ENCODE data around the gene PLEKHA5. TPM values are rescaled to one million over a fixed set of nuclear protein-coding genes. Genes with fewer than 3 reads are reported as not detected.

PLEKHA5 gene
- total and polyA plus RNA-seq, 4 experiments from 2014 or later, result 0.43 to 15.9 (median 13.3) TPM

DNA sequence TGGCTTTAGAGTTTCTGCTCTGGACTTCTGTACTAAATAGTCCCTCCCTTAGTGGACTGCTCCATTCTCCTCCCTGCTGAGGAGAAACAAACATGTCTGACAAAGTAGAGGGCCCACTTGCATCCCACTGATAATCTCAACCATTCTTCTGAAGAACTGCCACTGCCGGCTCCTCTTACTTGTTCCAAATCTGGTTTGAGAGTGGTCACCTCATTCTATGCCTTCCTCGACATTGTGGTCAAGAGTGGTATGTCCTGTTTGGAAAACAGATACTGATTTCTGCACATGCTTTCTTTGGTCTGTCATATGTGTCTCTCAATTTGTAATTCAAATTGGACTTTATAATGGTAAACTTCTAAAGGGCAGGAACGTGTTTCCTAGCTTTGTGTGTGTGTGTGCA lies 36.3 kb upstream of the PLEKHA5 start:
- Mint-ChIP-seq H3K9me3 (peaks cover 0 to 3% (median 0%) of the 10 kb centered on the region in 8 donors), H3K27ac (no peak overlapping the region), H3K4me3 (no peak overlapping the region), H3K36me3 (no peaks in the 10 kb centered on the region), H3K4me1 (no peaks in the 10 kb centered on the region), H3K27me3 (peaks cover 3 to 4% of the 10 kb centered on the region in 2 donors)
- H3K27me3 ChIP-seq (ENCODE audit: insufficient read depth, low read length), result no peaks in the 10 kb centered on the region
- no peak overlapping the region for H3K4me3 ChIP-seq (ENCODE audit: low read length in 2 of 2)
- CTCF ChIA-PET (ENCODE audit: partially characterized antibody), result no interaction called here
- H3K36me3 ChIP-seq (ENCODE audit: insufficient read depth, low read length), result no peaks in the 10 kb centered on the region
- intact Hi-C loops (cut with micrococcal nuclease), result no loop called here
- no peak overlapping the region for H3K27ac ChIP-seq (ENCODE audit: low read depth, low read length)
- no peak for DNase-seq
- POLR2A ChIA-PET (ENCODE audit: partially characterized antibody), result no interaction called here
- no peaks in the 10 kb centered on the region for H3K4me1 ChIP-seq (ENCODE audit: insufficient read depth, low read length)
- H3K9me3 ChIP-seq (ENCODE audit: control insufficient read depth in 1 of 2, low read length in 2 of 2), result no peaks in the 10 kb centered on the region

DNA sequence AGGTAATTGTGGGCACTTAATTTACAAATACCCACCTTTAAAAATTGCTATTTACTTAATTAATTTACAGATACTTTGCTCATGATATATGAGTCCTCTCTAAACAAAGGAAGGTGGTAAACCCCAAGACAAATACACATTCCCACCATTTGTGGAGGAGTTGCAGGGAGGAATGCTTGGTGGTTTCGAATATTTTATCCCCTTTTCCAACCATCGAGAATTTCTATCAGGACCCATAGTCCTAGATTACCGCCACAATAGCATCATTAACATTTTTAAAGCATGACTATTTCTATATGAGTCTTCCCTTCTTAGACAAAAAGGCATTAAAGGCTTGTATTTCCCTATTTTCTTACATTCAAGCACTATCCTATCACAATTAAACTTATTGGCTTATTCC lies 34.2 kb upstream of the PLEKHA5 start:
- DNase-seq, result no peak
- Mint-ChIP-seq H3K4me3 (no peak overlapping the region), H3K36me3 (no peaks in the 10 kb centered on the region), H3K27me3 (peaks cover 3 to 5% of the 10 kb centered on the region in 2 donors), H3K9me3 (peaks cover 0 to 3% (median 0%) of the 10 kb centered on the region in 8 donors), H3K4me1 (no peaks in the 10 kb centered on the region), H3K27ac (no peak overlapping the region)
- Histone ChIP-seq H3K4me3 (ENCODE audit: low read length in 2 of 2) (no peak overlapping the region), H3K9me3 (ENCODE audit: control insufficient read depth in 1 of 2, low read length in 2 of 2) (no peaks in the 10 kb centered on the region), H3K27ac (ENCODE audit: low read depth, low read length) (no peak overlapping the region), H3K36me3 (ENCODE audit: insufficient read depth, low read length) (no peaks in the 10 kb centered on the region), H3K4me1 (ENCODE audit: insufficient read depth, low read length) (no peaks in the 10 kb centered on the region), H3K27me3 (ENCODE audit: insufficient read depth, low read length) (no peaks in the 10 kb centered on the region)
- intact Hi-C loops (cut with micrococcal nuclease), result no loop called here
- POLR2A ChIA-PET (ENCODE audit: partially characterized antibody), result no interaction called here
- CTCF ChIA-PET (ENCODE audit: partially characterized antibody), result no interaction called here

DNA sequence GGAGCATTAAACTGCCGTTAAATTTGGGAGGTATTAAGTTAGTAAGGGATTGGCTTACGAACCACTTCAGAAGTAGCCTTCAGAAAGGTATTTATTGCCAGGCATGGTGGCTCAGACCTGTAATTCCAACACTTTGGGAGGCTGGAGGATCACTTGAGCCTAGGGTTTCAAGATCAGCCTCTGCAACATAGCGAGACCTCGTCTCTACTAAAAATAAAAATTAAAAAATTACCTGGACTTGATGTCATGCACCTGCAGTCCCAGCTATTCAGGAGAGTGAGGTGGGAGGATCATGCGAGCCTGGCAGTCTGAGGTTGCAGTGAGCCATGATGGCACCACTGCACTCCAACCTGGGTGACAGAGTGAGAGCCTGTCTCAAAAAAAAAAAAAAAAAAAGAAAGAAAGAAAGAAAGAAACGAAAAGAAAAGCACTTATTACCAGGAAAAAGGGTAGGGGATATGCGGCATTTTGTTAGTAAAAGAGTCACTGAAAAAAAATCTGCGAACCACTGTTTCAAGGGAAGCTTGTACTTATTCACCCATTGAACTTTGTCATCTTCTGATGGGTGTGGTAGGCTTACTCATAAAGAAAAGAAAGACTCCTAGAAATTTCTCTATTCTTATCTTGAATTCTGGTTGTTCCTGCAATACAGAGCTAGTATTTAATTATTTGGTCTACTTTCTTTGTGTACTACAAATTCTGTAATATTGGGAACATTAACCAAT lies 33.6 kb upstream of the PLEKHA5 start:
- Mint-ChIP-seq H3K27me3 (peaks cover 3 to 5% of the 10 kb centered on the region in 2 donors), H3K4me3 (no peak overlapping the region), H3K9me3 (peaks cover 0 to 3% (median 0%) of the 10 kb centered on the region in 8 donors), H3K36me3 (no peaks in the 10 kb centered on the region), H3K27ac (no peak overlapping the region), H3K4me1 (no peaks in the 10 kb centered on the region)
- DNase-seq, result no peak
- H3K4me1 ChIP-seq (ENCODE audit: insufficient read depth, low read length), result no peaks in the 10 kb centered on the region
- no peaks in the 10 kb centered on the region for H3K27me3 ChIP-seq (ENCODE audit: insufficient read depth, low read length)
- intact Hi-C loops (cut with micrococcal nuclease), result no loop called here
- H3K36me3 ChIP-seq (ENCODE audit: insufficient read depth, low read length), result no peaks in the 10 kb centered on the region
- H3K9me3 ChIP-seq (ENCODE audit: control insufficient read depth in 1 of 2, low read length in 2 of 2), result no peaks in the 10 kb centered on the region
- CTCF ChIA-PET (ENCODE audit: partially characterized antibody), result no interaction called here
- H3K4me3 ChIP-seq (ENCODE audit: low read length in 2 of 2), result no peak overlapping the region
- H3K27ac ChIP-seq (ENCODE audit: low read depth, low read length), result no peak overlapping the region
- POLR2A ChIA-PET (ENCODE audit: partially characterized antibody), result no interaction called here

DNA sequence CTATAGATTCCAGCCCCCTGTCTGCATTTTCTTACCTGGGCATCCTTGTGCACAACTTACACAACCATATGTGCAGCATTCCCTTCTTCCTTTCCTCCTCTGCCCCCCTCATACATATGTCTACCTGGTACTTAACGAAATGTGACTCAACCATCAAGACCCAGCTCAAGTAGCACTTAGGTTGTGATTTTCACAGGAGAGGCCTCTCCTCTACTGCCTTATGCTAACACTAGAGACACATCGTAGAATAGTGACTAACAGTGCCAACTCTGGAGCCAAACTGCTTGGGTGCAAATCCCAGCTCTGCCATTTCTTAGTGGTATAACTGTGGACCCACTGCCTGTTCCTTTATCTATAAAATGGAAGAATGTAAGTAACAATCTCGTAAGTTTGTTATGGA lies 24.1 kb upstream of the PLEKHA5 start:
- POLR2A ChIA-PET (ENCODE audit: partially characterized antibody), result no interaction called here
- no peaks in the 10 kb centered on the region for H3K9me3 Mint-ChIP-seq
- H3K27ac ChIP-seq (ENCODE audit: low read depth, low read length), result no peak overlapping the region

DNA sequence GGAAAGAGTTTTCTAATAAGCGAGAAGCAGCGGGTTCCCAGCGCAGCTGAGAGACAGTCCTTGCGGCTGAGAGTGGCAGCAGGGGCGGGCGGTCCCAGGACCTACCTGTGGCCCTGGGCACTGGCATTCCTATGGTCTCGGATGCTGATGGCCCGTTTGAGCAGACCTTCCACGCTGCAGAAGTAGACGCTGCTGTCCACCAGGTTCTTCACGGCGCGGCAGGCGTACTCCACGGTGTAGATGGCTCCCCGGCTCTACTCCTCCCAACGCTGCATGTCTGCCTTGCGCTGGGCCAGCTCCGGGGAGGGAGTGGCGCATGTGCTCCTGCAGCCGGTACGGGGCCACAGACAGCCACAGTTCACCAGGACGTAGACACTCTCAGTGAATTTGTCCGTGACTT lies 21.8 kb upstream of the PLEKHA5 start:
- ChIA-PET POLR2A (ENCODE audit: partially characterized antibody) (no interaction called here), CTCF (ENCODE audit: partially characterized antibody) (no interaction called here)
- Histone ChIP-seq H3K9me3 (ENCODE audit: control insufficient read depth in 1 of 2, low read length in 2 of 2) (no peaks in the 10 kb centered on the region), H3K27ac (ENCODE audit: low read depth, low read length) (no peak overlapping the region), H3K27me3 (ENCODE audit: insufficient read depth, low read length) (no peaks in the 10 kb centered on the region), H3K4me3 (ENCODE audit: low read length in 2 of 2) (no peak overlapping the region), H3K36me3 (ENCODE audit: insufficient read depth, low read length) (no peaks in the 10 kb centered on the region), H3K4me1 (ENCODE audit: insufficient read depth, low read length) (no peaks in the 10 kb centered on the region)
- H3K4me1 Mint-ChIP-seq, result no peaks in the 10 kb centered on the region
- intact Hi-C loops (cut with micrococcal nuclease), result no loop called here
- no peaks in the 10 kb centered on the region for H3K9me3 Mint-ChIP-seq
- no peak for DNase-seq
- no peak overlapping the region for H3K27ac Mint-ChIP-seq
- H3K36me3 Mint-ChIP-seq, result no peaks in the 10 kb centered on the region
- H3K27me3 Mint-ChIP-seq, result peaks cover 2 to 11% of the 10 kb centered on the region in 2 donors
- H3K4me3 Mint-ChIP-seq, result no peak overlapping the region

More for the DNA sequence above, 24.1 kb upstream of the PLEKHA5 start:
- intact Hi-C loops (cut with micrococcal nuclease), result no loop called here
- H3K9me3 ChIP-seq (ENCODE audit: control insufficient read depth in 1 of 2, low read length in 2 of 2), result no peaks in the 10 kb centered on the region
- Mint-ChIP-seq H3K4me3 (no peak overlapping the region), H3K27me3 (peaks cover 6 to 11% of the 10 kb centered on the region in 2 donors), H3K4me1 (no peaks in the 10 kb centered on the region), H3K36me3 (no peaks in the 10 kb centered on the region), H3K27ac (no peak overlapping the region)
- no peaks in the 10 kb centered on the region for H3K4me1 ChIP-seq (ENCODE audit: insufficient read depth, low read length)
- CTCF ChIA-PET (ENCODE audit: partially characterized antibody), result no interaction called here
- H3K36me3 ChIP-seq (ENCODE audit: insufficient read depth, low read length), result no peaks in the 10 kb centered on the region
- no peak overlapping the region for H3K4me3 ChIP-seq (ENCODE audit: low read length in 2 of 2)
- no peak for DNase-seq
- H3K27me3 ChIP-seq (ENCODE audit: insufficient read depth, low read length), result no peaks in the 10 kb centered on the region

DNA sequence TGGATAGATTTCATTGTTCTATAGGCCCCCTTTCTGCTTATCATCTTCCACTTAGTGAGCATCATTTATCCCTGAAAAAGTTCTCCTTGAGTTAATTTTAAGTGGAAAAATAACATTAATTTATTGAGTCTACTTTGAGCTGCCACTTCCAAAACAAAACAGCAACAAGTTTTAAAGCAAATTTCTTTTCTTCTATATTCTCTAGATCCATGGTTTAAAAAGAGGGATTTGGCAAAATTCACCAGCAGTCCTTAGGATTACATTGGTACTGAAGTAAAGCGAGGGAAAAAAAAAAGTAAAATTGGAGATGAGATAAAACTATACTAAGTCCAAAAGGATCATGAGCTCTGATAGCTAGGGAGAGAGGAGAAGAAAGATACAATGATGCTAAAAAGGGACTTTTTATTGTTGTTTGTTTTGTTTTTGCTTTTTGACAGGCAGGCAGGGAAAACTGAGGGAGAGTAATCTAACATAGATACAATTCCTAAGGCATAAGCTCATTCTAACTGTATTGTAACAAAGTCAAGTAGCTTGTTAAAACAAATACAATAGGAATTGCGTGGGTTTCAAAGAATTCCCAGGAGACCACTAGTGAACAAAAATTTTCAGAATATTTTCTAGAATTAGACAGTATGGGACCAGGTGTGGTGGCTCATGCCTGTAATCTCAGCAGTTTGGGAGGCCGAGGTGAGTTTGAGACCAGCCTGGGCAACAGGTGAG lies 19.2 kb upstream of the PLEKHA5 start:
- Histone ChIP-seq H3K4me1 (ENCODE audit: insufficient read depth, low read length) (no peaks in the 10 kb centered on the region), H3K27ac (ENCODE audit: low read depth, low read length) (no peak overlapping the region), H3K9me3 (ENCODE audit: control insufficient read depth in 1 of 2, low read length in 2 of 2) (no peaks in the 10 kb centered on the region), H3K36me3 (ENCODE audit: insufficient read depth, low read length) (no peaks in the 10 kb centered on the region), H3K4me3 (ENCODE audit: low read length in 2 of 2) (no peak overlapping the region), H3K27me3 (ENCODE audit: insufficient read depth, low read length) (no peaks in the 10 kb centered on the region)
- Mint-ChIP-seq H3K36me3 (no peaks in the 10 kb centered on the region), H3K4me1 (no peaks in the 10 kb centered on the region), H3K4me3 (no peak overlapping the region), H3K27me3 (peaks cover 2 to 5% of the 10 kb centered on the region in 2 donors), H3K27ac (no peak overlapping the region), H3K9me3 (no peaks in the 10 kb centered on the region)
- ChIA-PET POLR2A (ENCODE audit: partially characterized antibody) (no interaction called here), CTCF (ENCODE audit: partially characterized antibody) (no interaction called here)
- intact Hi-C loops (cut with micrococcal nuclease), result no loop called here
- DNase-seq, result no peak

DNA sequence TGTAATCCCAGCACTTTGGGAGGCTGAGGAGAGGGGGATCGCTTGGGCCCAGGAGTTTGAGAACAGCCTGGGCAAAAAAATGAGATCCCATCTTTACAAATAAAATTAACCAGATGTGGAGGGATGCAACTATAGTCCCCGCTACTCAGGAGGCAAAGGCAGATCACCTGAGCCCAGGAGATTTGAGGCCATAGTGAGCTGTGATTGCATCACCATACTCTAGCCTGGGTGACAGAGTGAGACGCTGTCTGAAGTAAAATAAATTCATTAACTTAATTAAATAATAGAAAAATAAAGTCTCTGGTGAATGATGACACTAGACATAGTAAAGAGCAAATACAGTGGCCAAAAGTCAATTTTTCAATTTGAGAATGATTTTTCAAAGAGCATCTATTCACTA lies 16.1 kb upstream of the PLEKHA5 start:
- Mint-ChIP-seq H3K27me3 (peaks cover 2% of the 10 kb centered on the region in 2 donors), H3K4me1 (no peaks in the 10 kb centered on the region), H3K4me3 (no peak overlapping the region), H3K9me3 (no peaks in the 10 kb centered on the region), H3K36me3 (no peaks in the 10 kb centered on the region), H3K27ac (no peak overlapping the region)
- no peaks in the 10 kb centered on the region for H3K36me3 ChIP-seq (ENCODE audit: insufficient read depth, low read length)
- POLR2A ChIA-PET (ENCODE audit: partially characterized antibody), result no interaction called here
- CTCF ChIA-PET (ENCODE audit: partially characterized antibody), result interaction anchor here (0.7 kb wide), 1 partner anchor 11 kb away, joined by 3 read pairs; no protein-coding TSS in a partner anchor
- H3K4me3 ChIP-seq (ENCODE audit: low read length in 2 of 2), result no peak overlapping the region
- H3K27me3 ChIP-seq (ENCODE audit: insufficient read depth, low read length), result no peaks in the 10 kb centered on the region
- H3K4me1 ChIP-seq (ENCODE audit: insufficient read depth, low read length), result no peaks in the 10 kb centered on the region
- no peaks in the 10 kb centered on the region for H3K9me3 ChIP-seq (ENCODE audit: control insufficient read depth in 1 of 2, low read length in 2 of 2)
- no peak for DNase-seq
- H3K27ac ChIP-seq (ENCODE audit: low read depth, low read length), result no peak overlapping the region
- intact Hi-C loops (cut with micrococcal nuclease), result no loop called here

All from CD4-positive, alpha-beta memory T cell (primary cell).